Subcutaneous preadipocyte (primary cell): ENCODE measurements around the gene ZBED2. TPM values are rescaled to one million over a fixed set of nuclear protein-coding genes. Genes with fewer than 3 reads are reported as not detected.

Experiments used
- total RNA-seq: library from RNA; depleted of rRNA; stranded (reverse); fragments of >200 nt; gene quantifications from 2 replicates; pipeline ENCODE4 v1.2.3, GENCODE V29; 2012

Gene ZBED2
- not detected in 2 replicates for total RNA-seq

GRCh38 chr3:111595232-111595631 is at the start of gene ZBED2:
Gene ZBED2 (minus strand): TSS chr3:111595346. CDS start chr3:111594201, 1,145 bp downstream.

Other genes with a start within 250 kb of the ZBED2 start
- not detected in 2 replicates for gene CD96, start 53.1 kb downstream of the ZBED2 start, total RNA-seq
- gene PLCXD2, start 79.3 kb upstream of the ZBED2 start, total RNA-seq, result under 0.01 and 0.39 TPM in 2 replicates